NCI-H187 treated with DMSO at 0.1 percent for 48 hours (cell line): ENCODE measurements around the gene KBTBD12.
A peak's percentile ranks its signal among the peaks of the same experiment; 100 is the strongest.

Source experiments
- DNase-seq: peaks from one replicate; lab custom pipeline; 2025; lab: John Stamatoyannopoulos, UW

The KBTBD12 gene

DNA sequence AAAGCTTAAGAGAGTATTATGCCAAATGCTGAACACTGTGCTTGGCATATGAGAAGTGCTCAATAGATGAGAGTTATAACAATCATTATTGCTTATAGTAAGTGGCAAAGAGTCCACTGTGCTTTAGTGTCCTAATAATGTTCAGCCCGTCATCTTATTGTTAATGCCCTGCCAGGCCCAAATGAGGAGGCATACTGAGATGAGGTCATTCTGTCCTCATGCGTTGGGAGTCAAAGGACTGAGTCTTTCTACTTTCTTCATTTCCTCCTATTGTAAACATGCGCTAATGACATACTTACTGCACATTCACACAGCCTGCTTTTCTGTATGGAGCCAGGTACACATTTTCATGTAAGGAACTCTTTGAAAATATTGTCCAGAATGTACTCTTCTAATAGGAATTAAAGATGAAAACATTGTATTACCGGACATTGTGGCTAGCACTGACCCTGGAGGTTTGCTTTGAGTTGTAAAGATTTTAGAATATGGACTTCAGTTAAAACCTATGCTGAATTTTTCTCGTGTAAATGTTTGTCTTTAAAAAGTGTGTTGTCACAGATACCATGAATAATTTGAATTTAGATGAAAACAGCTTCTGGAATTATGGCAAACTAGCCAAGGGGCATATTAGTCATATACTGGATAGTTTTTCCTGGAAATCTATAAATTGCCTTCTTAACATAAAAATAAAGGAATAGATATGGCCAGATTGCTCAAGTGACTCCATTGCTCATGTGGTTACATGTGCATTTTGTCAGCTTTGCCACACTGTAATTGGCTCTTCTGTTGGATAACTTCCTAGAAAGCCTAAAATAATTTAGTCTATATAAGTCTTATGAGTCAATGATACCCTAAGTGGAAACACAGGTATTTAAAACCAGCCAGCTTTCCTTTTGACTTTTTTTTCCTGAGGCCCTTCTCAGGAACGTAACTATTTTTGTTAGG, 38.3 kb downstream of the KBTBD12 start:
- no peak for DNase-seq

DNA sequence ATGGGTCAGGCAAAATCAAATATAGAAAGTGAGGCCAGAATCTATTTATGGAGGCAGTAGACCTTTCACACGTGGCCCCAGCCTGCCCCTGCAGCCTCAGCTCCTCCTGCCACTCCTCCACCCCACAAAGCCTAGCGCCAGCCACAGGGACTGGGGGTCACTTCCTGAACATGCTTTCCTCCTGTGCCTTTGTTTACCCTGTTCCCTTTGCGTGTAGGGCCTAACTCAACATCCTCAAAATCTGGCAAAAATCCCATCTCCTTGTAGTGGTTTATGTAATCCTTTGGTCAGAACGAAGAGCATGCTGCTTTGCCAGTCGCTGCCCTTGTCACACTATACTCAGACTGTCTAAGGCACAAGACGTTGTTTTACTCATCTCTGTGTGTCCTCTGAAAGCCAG, 39.6 kb downstream of the KBTBD12 start:
- DNase-seq = no peak

DNA sequence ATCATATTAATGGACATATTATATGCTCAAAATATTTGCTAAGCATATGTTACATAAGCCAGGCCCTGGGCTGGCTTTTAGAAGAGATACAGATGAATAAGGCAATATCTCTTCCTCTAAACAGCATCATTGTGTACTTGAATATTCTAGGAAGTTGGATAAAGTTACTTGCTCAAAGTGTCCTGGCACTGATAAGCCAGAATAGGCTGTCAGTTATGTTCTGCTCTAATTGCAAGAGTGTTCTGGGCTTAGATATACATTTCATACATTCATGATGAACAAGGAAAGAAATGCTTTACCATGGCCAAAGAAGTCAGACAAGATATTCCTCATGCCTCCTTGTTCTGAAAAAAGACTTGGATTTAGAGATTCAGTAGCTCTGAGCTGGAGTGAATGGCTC, 40.7 kb downstream of the KBTBD12 start:
- DNase-seq = no peak

DNA sequence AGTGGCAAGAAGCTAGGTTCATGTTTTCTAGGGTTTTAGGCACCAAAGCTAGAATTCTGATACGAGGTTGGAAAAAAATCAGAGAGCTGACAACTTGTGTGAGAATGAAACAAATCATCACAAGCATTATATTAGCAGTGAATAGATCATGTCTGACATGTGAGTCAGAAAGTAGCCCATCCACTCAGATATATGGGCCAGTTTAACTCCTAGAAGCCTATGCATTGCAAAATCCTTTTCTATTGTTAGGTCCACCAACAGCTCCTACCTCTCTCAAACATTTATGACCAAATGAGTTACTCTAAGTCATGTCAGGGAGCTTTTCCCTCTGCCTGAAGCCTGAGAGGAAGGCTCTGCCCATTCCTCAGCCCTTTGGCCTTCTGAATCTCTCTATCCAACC, 44.0 kb downstream of the KBTBD12 start:
- no peak for DNase-seq

DNA sequence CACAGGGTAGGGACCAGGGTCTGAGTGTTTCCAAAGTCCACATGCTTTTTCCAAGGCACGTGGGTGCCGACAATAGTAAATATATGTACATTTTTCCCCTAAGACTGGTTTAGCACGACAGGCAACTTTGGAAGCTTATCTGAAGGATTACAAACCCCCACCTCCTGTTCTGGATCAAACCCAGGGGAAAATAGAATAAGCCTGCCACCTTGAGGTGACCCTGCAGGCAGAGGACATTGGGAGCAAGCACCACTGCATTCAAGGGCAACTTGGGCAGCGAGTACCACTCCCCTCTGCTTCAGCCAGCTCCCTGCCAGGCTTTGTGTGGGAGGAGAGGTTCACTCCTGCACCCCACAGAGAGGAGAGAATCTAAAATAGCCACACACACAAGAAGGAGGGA, 44.8 kb downstream of the KBTBD12 start:
- DNase-seq = no peak

DNA sequence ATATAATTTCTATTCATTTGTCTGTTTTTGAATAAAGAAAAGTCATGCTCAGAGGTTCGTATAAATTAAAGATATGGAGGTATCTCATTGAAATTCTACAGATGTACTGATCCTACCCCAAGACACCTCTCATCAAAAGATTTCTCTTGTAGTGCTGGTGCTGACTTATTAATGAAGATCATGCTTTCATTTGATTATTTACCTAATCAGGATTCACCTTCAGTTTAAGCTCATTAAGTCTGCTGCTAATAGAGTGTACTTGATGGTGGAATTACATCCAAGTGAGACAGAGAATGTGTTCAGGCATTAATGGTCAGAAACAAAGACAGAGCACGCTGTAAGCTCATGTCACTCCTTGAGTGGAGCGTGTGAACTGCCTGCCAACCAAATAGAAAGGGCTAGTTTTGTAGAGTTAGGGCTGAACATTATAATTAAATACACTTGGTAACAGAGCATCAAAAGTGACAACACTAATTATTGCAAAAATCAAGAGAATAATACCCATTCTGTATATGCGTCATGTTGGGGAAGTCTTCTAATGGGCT, 45.5 kb downstream of the KBTBD12 start:
- no peak for DNase-seq

DNA sequence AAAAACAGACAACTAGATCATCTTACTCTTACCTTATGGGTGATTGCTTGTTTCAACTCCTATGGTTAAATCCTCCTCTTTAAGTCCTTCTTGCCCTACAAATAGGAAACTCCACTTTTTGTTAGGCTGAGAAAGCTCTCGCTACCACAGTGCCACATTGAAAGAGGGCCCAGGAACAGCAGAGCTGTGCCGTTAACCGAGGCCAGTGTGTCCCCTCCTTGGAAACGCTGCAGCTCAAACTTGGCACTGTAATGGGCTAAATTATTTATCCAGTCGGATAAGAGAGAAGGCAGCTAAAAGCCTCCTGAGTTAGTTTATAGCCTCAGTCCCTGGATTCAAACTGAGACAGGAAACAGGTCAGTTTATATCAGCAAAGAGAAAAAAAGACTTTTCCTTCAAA, 46.1 kb downstream of the KBTBD12 start:
- DNase-seq = no peak

DNA sequence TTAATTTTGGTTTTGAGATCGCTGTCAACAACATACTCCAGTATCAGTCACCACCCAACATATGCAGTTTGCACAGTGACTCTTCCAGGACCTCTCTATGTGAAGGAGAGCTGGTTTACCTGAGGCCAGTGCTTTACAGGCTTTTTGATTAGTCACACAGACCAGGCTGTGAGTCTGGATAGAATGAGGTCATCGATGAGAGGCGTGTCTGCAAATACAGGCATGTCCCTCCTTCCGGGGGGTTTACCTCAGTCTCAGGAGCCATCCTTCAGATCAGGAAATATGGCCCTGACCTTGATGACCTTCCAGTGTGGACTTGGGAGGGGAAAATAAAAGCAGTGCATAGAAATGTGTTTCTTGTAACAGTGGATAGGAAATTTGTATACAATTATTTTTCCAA, 46.9 kb downstream of the KBTBD12 start:
- no peak for DNase-seq

DNA sequence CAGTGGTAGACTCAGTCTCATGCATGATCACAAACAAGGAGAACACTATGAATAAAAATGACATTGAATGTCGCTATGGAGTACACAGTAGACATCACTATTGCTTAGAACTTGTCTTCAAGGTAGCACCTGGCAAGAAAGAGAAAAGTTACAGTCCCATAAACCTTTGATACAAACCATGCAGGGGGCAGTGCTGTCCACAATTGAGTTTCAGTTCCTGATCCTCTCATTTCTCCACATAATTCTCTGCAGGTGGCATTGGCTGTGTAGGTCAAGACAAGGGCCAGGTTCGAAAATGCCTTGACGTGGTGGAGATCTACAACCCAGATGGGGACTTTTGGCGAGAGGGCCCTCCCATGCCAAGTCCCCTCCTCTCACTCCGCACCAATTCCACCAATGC, 47.9 kb downstream of the KBTBD12 start:
- DNase-seq = no peak

DNA sequence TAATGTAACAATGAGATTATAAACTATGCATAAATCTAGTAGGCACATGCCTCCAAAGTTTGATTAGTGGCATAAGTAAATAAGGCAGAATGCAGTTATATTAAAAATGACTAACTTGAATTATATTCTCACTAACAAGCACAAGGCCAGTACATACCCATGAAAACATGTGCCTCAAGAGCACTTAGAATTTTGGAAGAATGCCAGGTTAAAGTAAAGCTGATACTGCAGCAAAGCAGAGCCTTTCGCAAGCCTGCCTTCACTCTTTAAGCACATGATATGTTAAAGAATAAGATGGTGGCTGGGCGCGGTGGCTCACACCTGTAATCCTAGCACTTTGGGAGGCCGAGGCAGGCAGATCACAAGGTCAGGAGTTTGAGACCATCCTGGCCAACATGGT, 49.0 kb downstream of the KBTBD12 start:
- DNase-seq = peak; percentile 81

DNA sequence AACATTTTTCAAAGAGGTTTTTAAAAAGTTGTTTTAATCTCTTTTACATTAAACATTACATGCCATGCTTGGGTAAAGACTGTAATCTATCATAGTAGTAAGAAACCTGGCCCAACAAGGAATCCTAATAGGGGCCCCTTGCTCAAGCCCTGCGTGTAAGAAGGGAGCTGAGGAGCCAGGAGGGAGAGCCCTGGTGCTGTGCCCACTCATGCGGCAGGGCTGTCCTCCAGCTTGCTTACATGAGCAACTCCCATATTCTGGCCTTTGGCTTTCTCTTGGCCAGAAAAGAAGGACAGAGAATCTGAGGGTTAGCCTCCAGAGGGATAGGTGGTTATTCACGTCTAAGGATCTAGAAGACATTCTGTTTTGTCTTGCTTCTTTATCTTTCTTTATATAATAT, 49.8 kb downstream of the KBTBD12 start:
- DNase-seq = no peak

DNA sequence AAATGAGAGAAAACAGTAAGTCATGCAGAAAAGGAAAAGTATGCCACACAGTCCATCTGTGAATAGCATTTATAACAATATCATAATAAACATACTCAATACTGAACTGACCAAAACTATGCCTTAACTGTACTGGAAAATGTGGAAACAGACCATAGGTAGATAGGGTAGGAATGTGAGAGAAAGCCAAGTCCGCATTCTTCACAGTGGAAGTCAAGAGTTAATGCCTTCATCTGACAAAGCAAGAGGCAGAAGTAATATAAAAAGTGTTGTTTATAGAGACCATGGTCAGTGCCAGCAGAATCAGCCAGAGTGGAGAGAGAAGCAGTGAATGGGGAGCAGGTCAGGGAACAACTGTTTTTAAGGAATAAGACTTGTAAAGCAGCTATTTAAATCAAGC, 52.3 kb downstream of the KBTBD12 start:
- DNase-seq = no peak

DNA sequence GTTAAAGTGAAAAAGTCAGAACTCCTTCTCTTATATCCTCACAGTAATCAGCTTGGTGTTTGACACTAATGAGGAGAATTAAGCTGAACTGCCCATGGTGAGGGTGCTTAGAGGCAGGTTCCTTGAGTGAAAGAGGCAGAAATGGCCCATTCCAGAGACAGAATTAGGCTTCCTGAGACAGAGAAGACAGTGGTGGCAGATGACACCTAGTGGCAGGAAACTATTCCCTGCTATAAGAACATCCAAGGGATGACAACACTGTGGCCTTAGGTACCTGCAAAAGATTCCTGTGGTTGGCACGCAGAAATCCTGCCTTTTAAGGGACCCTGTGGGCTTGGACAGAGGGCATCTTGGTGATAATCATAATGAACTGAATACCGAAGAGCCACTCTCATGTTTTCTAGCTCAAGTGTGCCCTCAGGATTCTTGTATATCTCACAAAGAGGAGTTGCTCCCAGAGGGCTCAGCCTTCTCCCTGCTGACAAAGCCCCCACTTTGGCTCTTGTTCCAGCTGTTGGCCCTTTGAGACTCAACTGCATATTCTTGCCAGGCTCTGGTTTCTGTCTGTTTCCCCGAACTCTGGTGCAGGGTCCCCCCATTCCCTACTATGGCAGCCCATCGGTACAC, 56.0 kb downstream of the KBTBD12 start:
- peak; percentile 15 for DNase-seq

DNA sequence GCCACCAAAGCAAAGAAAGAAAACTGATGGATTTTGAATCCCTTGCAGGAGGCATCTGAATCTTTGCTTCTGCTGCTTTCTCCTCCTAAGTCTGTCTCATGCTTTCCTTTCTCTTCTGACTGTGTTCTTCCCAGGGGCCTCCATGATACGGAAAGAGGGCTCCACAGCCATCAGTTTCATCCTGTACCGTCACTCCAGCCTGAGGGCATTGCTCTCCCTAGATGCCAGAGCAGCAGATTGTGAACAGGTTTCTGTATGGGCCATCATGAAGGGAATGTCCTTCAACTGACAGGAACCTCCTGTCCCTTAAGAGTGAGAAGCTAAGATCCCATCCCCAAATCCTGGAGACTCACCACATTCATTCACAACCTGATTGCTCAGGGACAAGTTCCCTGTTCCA, 59.2 kb downstream of the KBTBD12 start:
- DNase-seq = no peak

DNA sequence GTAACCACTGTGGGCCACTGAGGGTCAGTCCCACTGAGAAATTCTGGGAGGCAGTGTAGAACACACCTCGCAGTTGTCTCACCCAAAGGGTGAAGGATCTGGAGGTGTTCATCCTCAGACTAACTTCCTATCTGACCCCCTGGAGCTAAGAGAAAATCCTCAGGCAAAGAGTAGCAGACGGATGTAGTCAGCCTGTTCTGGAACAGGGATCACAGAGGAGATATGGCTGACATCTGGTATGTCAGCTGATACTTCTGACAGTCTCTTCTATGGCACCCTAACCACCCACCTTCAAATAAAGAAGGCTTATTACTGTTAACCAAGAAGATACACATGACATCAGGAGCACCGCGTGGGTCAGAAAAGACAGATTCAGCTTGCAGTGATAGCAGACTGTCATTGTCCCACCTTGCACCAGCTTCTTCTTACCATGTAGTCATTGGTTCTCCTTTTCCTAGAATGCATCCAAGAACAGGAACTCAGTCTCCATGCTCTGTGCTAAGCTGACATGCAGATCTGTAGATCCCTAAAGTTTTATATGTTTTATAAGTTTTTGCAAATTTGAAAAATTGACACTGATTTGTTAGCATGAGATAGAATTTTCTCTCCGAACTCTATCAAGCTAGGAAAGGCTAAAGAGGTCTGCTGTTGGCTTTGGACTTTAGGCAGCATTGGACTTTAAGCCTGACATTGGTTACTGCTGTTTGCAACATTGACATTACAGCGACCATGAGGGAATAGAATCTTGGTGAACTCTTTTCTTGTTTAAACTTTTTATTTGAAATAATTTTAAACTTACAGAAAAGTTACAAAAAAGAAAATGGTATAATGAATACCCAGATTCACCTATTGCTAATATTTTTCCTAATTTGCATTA, 60.4 kb downstream of the KBTBD12 start:
- DNase-seq = no peak

DNA sequence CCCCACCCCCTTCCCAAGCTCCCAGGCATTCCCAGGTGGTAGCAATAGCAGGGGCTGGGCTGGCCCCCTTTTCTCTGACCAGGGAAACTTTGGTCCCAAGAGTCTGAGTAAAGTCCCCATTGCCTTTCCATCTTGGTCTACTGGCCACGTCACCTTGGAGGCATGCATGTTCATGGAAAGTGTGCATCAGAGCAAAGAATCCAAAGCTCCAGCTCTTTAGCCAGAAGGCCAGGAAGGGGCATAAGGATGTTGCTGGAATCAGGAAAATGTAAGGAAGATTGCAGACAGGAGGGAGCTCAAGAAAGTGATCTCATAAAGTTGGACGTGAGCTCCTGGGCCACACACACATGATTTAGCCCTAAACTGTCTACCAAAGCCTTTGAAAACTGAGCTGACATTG, 63.6 kb downstream of the KBTBD12 start:
- DNase-seq = no peak

DNA sequence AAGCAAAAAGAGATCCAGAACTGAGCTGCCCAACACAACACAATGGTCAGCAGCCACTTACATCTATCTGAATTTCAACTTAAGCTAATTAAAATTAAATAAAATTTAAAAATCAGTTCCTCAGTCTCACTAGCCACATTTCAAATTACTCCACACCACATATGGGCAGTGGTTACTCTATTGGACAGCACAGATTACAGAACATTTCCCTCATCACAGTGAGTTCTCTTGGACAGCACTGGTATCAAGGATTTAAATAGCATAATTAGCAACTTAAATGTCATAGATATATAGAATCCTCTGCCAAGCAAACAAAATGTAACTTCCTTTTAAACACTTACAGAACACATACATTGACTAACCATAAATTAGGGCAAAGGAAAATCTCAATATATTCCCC, 64.4 kb downstream of the KBTBD12 start:
- no peak for DNase-seq

DNA sequence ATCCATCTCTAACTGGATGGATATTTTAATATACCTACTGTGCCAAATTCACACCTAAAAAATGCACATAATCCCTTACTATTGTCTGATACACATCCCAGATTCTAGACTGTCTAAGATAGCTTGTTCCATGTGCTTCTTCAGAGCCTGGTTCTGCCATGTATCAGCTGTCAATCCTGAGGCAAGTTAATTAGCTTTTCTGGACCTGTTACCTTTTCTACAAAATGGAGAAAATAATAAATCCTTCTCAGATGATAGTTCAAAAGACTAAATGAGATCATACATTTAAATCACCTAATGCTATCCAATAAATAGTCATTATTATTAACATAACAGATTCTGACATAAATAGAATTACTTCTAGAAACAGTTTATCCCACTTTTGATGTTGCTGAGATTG, 66.1 kb downstream of the KBTBD12 start:
- no peak for DNase-seq

DNA sequence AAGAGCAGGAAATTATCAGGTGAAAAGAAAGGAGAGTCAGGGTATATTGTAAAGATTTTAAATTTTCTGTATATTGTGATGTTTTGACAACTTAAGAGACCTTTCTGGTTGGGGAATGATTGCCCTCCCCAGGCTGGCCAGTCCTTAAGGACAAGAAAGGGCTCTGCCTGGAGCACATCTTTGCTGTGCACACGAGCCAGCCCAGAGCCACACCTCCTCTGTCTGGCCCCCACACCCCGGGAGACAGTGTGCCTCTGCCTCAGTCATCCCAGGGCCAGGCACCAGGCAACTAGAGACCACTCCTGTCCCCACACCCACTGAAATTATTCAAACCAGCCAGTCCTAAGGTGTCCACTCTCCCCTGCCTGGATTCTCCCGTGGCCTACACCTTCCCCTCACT, 67.1 kb downstream of the KBTBD12 start:
- DNase-seq = no peak

DNA sequence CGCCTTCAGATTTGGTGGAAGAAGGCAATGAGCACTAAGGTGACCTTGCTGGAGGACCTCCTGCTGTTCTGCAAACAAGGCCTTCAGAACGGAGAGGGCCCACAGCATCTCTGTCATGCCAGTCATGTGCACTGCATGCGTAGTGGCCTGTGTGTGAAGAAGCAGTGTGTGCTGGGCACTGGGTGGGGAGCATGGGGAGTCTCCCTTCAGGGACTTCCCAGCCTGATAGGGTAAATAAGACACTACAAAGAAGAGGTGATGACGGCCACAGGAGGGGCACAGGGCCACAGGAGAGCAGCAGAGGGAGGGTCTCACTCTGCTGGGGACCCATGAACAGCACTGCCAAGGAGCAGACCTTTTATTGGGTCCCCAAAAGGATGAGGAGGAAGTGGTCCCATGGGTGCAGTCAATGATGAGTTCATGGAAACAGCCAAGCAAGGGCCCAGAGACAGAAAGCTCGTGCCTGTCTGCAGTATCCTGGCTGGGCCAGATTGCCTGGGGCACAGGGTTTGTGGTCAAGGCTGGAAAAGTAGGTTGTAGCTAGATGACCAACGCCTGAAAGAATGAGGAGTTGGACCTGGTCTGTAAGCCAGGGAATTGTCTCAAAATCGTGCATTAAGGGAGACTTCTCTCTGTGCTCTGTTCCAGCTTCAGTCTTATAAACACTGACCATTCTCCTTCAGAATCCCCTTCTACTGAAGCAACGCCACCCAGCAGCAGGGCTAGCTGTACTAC, 69.4 kb downstream of the KBTBD12 start:
- DNase-seq = no peak

DNA sequence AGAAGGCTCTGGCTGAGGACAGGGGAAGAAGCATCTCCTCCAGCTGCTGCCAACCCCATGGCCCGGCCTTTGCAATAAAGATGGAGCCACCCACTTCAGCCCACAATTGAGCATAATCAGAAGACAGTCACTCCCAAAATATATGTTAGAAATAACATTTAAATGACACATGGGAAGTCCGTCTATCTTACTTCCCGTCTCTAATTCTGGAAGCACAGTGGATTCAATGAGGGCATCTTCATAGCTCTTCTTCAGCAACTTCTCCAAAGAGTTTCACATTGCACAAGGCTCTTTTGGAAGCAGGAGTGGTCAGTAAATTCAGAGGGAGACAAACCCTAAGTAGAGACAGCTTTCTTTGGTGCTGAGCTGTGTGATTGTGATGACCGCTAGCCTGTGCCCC, 70.2 kb downstream of the KBTBD12 start:
- DNase-seq = no peak
